ENCODE measurements around the gene DPPA5. TPM values are rescaled to one million over a fixed set of nuclear protein-coding genes. Genes with fewer than 3 reads are reported as not detected.

The DPPA5 gene
- total RNA-seq, 4 donors from 2014 or later, result not detected

- no peak for TF ChIP-seq POLR2A (IDR thresholded peaks at IDR 0.05)
- Histone ChIP-seq H3K36me3 (no peaks in the 10 kb centered on the region), H3K9me3 (no peaks in the 10 kb centered on the region), H3K4me1 (no peaks in the 10 kb centered on the region), H3K27me3 (peaks cover 0 to 12% (median 1%) of the 10 kb centered on the region in 4 donors), H3K27ac (no peak overlapping the region), H3K4me3 (no peak overlapping the region)
- no peak for DNase-seq
- intact Hi-C loops (cut with DNase I), result no loop called here
These were observed 10.9 kb downstream of the DPPA5 start for GRCh38 chr6:73343164-73343563.

- Histone ChIP-seq H3K27ac (no peak overlapping the region), H3K4me3 (no peak overlapping the region), H3K9me3 (no peaks in the 10 kb centered on the region), H3K4me1 (no peaks in the 10 kb centered on the region), H3K36me3 (no peaks in the 10 kb centered on the region), H3K27me3 (peaks cover 0 to 5% (median 0%) of the 10 kb centered on the region in 4 donors)
- WGBS, 2 donors, result 80 to 84% methylated on average over 4 to 5 of the region's 5 CpGs
- intact Hi-C loops (cut with DNase I), result no loop called here
- no peak for TF ChIP-seq CTCF (IDR thresholded peaks at IDR 0.05)
- TF ChIP-seq POLR2A (IDR thresholded peaks at IDR 0.05), result no peak
- DNase-seq, result no peak
These were observed 11.9 kb downstream of the DPPA5 start for GRCh38 chr6:73342174-73342573.

GRCh38 chr6:73341335-73341734 is 12.7 kb downstream of the DPPA5 start:
- no peaks in the 10 kb centered on the region for H3K36me3 ChIP-seq
- TF ChIP-seq CTCF (IDR thresholded peaks at IDR 0.05) (no peak), POLR2A (IDR thresholded peaks at IDR 0.05) (no peak)
- no peaks in the 10 kb centered on the region for H3K4me1 ChIP-seq
- intact Hi-C loops (cut with DNase I), result no loop called here
- WGBS, 2 donors, result 88 to 100% methylated on average over 1 of the region's 1 CpG
- no peaks in the 10 kb centered on the region for H3K9me3 ChIP-seq
- no peak overlapping the region for H3K4me3 ChIP-seq
- peaks cover 0 to 2% (median 0%) of the 10 kb centered on the region in 4 donors for H3K27me3 ChIP-seq
- DNase-seq, result no peak
- no peak overlapping the region for H3K27ac ChIP-seq

- Histone ChIP-seq H3K4me3 (no peak overlapping the region), H3K9me3 (no peaks in the 10 kb centered on the region), H3K36me3 (no peaks in the 10 kb centered on the region), H3K27me3 (no peaks in the 10 kb centered on the region), H3K4me1 (no peaks in the 10 kb centered on the region), H3K27ac (no peak overlapping the region)
- no peak for DNase-seq
- 37 to 58% methylated on average over 2 of the region's 2 CpGs for WGBS, 2 donors
- intact Hi-C loops (cut with DNase I), result no loop called here
- TF ChIP-seq POLR2A (IDR thresholded peaks at IDR 0.05) (no peak), CTCF (IDR thresholded peaks at IDR 0.05) (no peak)
These were observed 14.0 kb downstream of the DPPA5 start for GRCh38 chr6:73340048-73340447.

GRCh38 chr6:73339340-73339739 is 14.7 kb downstream of the DPPA5 start:
- Histone ChIP-seq H3K4me1 (no peaks in the 10 kb centered on the region), H3K27me3 (no peaks in the 10 kb centered on the region), H3K4me3 (no peak overlapping the region), H3K27ac (no peak overlapping the region), H3K9me3 (no peaks in the 10 kb centered on the region), H3K36me3 (no peaks in the 10 kb centered on the region)
- intact Hi-C loops (cut with DNase I), result no loop called here
- DNase-seq, result no peak
- 72 to 80% methylated on average over 3 of the region's 3 CpGs for WGBS, 2 donors
- no peak for TF ChIP-seq POLR2A (IDR thresholded peaks at IDR 0.05)
- no peak for TF ChIP-seq CTCF (IDR thresholded peaks at IDR 0.05)

GRCh38 chr6:73329201-73329600 is 24.9 kb downstream of the DPPA5 start:
- peaks cover 0 to 37% (median 0%) of the 10 kb centered on the region in 4 donors for H3K27me3 ChIP-seq
- H3K27ac ChIP-seq, result no peak overlapping the region
- H3K36me3 ChIP-seq, result no peaks in the 10 kb centered on the region
- 50 to 61% methylated on average over 3 of the region's 3 CpGs for WGBS, 2 donors
- H3K4me3 ChIP-seq, result no peak overlapping the region
- H3K4me1 ChIP-seq, result no peaks in the 10 kb centered on the region
- intact Hi-C loops (cut with DNase I), result no loop called here
- DNase-seq, result no peak
- no peak for TF ChIP-seq CTCF (IDR thresholded peaks at IDR 0.05)
- TF ChIP-seq POLR2A (IDR thresholded peaks at IDR 0.05), result no peak
- H3K9me3 ChIP-seq, result no peaks in the 10 kb centered on the region
